Amygdala (tissue), 56 donors: ENCODE data around the gene ROR2.
A peak's percentile ranks its signal among the peaks of the same experiment; 100 is the strongest.
"Not testable (repeated sequence)": the region's sequence is repeated elsewhere in the genome, so short reads cannot be mapped to it uniquely, and the experiment has no call there.

Experiments used
- DNase-seq, 56 donors: peaks; one replicate each; lab custom pipeline; 2025; lab: John Stamatoyannopoulos, UW

The ROR2 gene

DNA sequence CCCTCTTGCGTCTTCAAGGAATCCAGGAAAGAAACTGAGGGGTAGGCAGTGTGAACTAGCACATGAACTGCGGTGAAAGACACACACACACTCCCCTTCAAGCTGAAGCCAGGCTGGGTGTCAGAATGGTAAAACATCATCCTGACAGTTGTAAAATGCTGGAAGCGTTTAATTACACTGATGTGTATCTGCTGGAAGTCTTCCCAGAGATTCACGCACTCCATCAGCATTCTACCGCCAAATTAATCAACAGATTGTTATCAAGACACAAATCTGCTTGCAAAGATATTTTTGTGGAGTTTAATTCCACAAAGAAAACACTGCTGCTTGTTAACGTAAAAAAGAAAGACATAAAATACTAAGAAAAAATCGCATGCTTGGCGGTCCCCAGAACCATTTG, 285.4 kb downstream of the ROR2 start:
- peak in 1 of 56 donors; percentile 6 for DNase-seq

DNA sequence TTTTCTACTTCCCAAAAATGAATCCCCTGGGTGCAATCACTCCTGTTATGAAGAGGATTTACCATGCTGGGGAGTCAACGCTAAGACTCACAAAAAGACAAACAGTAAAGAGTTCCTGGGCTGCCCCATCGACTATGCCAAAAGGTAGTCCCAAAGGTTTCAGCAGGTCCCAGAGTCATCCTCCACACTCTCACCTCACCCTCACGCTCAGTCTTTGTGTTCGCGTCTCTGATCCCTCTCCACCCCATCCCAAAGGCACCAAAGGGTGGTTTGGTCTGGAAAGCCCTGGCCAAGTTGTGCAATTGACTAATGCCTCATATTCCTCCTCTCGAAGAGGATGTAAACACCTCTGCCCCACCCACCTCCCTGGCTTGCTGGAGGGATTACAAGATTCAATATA, 286.2 kb downstream of the ROR2 start:
- no peak for DNase-seq

DNA sequence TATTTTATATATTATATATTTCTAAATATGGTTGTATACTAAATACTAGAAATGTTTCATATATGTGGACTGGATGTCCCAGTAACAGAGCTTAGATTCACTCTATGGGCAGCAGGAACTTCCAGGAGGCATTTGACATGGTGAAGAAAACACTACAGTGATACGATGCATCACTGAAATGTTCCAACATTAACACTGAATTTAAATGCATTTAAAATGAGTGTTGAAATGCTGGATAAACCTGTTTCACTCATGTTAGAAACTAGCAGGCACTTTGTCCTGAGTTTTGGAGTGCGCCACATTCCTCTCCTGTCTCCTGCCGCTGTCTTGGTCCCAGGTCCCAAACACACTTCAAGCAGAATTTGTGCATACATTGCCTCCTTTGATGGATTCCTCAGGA, 288.6 kb downstream of the ROR2 start:
- DNase-seq, result no peak

DNA sequence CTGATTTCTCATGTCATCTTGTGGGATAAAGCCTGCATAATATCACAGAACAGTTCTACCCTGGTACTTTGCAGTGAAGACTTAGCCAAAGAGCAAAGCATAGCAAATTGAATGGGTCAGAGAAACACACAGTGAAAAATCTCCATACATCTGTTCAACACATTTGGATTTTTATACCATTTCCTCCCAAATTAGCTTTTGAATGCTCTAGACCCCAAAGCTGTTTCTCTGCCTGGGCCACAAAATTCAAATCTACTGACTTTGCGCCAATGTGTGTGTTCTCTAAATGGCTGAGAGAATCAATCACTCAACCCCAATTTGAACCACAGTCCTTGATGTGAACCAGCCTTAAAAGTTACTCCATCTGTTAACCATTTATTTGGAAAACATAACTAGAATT, 289.5 kb downstream of the ROR2 start:
- DNase-seq, result no peak

DNA sequence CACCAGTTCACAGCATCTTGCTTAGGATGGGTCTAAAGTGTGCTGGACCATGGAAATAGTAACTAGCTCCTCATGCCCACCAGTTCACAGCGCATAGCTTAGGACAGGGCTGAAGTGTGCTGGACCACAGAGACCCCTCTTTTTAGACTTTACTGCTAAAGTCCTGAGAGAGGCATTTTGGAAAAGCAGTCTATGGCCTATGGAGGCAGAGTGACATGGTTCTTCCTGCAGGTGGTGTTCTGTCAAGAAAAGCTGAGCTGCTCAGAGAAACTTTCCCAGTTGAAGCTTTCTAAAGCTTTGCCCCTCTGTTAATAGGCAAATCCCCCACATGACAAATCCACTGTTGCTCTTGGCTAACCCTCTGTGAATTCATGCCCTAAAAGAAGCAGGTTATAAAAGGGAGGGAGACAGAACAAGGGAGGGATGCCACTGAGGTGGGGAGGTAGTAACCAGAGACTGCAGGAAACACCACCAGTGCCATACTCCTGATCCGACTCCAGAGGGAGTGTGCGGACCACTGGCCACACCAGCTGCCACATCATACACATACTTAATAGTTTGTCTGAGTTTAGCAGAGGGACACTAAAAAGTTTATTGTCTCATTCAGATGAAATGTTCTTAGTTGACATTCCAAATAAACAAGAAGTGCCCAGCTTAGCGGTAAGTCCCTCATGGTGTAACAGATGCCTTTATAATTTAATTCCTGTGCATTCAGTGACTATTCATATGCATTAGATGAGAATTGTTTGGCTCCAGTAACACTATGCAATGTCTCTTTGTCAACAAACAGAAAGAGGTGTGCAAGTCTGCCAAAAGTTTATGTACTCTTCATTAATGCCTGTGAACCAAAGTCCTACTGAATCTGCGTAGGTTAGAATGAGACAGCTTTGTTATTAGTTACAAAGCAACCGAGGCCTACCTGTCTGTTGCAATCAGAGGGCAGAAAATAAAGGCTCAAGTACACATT, 290.2 kb downstream of the ROR2 start:
- DNase-seq, result peak in 2 of 56 donors; percentile 2 to 5

DNA sequence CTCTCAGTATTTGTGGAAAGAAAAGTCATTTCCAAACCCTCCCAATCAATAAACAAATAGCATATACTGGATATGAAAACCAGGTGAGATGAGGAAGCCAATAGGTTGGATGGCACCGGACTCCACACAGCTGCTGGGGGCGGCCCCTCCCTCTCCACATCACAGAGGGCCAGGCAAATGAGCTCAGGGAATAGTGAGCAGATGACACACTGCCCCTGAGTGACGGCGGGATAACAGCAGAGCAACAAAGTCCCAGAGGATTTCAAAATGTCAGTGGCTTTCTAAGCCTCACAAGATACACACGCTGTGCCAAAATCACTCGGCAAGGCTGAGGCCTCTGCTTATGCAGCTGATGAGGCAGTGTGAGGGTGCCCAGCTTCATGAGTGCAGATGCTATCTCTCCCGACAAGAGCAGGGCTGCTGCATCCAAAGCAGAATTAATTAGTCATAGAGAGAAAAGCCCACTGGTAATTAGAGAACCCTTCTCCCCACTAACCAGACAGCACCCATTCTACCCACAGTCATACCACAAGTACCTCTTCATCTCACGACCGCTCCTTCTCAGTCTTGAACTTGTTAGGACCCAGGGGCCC, 291.4 kb downstream of the ROR2 start:
- no peak for DNase-seq

DNA sequence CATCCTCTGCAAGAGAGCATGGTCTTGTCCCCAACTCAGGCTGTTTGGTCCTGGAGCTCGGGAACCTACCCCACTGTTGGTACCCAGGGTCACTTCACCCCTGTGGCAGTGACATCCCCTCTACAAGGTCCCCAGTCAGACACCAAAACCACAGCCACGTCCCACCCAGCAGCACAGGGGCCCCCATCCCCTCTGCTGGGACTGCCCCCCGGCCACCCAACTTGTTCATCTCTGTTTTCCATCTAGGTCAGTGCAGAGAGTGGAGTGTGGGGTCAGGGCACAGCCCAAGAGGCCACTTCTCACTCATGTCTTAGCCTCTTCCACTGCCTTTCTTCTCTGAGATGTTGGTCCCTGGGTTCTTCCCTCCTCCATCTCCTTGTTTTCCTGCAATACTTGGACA, 292.5 kb downstream of the ROR2 start:
- DNase-seq, result no peak

DNA sequence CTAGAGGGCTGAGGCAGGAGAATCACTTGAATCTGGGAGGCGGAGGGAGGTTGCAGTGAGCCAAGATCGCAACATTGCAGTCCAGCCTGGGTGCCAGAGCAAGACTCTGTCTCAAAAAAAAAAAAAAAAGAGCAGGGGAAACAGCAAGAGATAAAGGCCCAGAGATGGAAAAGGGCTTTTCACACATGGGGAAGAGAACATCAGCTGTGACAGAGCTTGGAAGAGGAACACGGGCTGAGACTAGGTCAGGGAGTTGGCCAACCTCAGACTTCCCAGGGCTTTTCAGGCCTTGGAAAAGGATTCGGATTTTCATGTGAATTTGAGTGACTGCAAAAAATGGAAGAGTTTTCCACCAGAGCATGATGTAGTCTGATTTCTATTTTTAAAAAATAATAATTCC, 294.4 kb downstream of the ROR2 start:
- no peak for DNase-seq

DNA sequence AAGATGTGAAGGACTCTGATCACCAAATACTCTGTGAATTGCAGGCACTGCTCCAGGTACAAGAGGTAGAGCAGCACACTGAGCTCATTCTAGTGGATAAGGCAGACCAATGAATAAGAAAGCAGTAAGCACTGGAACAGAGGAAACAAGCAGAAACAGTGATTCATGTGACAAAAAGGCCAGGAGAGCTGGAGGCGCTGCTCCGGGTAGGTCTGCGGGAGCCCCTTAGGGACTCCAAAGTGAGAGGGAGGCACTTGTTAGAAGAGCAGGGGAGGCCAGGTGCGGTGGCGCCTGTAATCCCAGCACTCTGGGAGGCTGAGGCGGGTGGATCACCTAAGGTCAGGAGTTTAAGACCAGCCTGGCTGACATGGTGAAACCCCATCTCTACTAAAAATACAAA, 294.8 kb downstream of the ROR2 start:
- no peak for DNase-seq

DNA sequence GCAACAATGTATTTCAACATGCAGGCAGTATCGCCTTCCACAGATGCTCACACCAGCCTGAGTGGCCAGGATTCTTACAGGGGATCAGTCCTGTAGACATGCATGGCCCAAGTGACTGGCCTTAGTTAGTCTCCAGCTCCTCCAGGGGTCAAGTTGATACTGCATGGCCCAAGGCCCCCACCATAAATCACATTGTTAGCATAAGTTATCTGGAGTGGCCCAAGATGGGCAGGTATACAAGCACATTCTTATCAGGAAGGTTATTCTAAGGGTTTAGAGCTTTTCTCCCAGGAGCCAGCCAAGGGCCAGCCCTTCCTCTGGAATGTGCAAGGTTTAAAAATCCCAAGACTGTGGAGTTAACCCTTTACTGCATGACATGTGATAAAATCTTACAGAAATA, 295.5 kb downstream of the ROR2 start:
- DNase-seq, result no peak

DNA sequence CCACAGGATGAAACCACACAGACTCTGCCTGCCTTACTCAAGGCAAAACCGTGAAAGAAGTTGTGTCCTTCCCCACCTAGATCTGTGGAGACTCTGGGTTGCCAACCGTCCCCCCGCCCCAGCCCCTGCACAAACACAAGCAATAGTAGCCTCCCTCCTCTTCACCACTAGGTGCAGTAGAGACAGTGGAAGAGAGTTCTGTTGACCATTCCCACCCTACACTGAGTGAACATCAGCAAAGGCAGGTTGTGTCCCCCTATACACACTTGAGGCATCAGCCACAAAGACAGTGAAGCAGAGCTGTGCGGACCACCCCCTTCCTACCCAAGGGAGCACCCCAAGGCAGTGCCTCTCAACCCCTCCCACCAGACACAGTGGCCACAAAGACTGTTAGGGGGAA, 302.7 kb downstream of the ROR2 start:
- no peak for DNase-seq

DNA sequence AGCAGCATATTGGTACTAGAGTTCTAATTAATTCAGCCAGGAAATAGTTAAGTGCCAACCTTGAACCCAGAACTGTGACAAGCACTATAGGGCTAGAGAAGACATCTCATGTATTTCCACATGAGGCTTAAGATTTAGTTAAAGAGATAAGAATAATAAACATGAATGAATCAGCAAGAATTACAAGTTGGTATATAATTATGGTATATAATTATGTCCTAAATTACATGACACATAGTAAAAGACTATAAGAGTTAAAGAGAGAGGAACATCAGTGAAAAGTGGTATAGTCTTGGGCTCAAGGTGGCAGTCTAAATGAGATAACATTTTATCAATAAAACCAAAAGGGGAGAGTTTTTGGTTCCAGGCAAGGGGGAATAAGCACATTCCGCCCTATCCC, 303.3 kb downstream of the ROR2 start:
- DNase-seq, result no peak

DNA sequence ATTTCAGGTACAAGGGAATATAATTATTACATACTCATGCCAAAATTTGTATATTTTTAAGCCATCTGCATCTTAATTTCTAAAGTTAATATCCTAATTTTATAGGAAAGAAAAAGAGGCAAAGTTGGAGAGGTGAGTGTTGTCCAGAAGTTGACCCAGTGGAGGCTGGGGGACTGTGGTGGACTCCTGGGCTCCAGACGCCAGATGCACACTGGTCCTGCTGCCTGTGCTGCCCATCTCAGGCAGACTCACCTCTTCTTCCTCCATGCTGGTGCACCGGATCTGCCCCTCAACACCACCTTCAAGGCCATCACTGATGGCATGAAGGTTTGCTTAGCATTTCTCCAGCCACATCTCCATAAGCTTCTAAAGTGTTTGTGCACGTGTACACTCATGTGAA, 305.6 kb downstream of the ROR2 start:
- no peak for DNase-seq

DNA sequence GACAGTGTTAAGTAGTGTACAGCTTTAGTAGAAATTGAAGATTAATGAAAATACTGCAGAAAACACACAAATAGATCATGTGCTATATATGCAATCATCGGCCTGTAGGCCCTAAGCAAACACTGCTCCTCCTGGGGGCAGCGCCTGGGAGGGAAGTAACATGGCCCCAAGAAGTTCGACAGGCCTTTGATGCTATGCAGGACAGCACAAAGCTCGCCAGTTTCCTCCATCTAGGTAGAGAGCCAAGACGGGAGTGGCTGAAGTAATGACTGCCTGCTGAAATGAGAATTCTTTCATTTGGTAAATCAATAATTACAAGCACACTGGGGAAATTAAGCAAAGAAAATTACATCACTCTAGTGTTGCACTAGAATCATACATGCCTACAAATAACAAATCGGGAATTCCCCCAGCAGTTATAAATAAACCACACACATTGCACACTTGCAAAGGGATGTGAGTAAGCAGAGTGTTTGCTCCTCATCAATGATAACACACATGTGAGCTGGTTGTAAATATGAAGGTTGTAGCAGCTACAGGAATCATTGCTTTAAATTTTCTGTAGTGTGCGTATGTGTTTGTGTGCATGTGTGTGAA, 306.4 kb downstream of the ROR2 start:
- no peak for DNase-seq

DNA sequence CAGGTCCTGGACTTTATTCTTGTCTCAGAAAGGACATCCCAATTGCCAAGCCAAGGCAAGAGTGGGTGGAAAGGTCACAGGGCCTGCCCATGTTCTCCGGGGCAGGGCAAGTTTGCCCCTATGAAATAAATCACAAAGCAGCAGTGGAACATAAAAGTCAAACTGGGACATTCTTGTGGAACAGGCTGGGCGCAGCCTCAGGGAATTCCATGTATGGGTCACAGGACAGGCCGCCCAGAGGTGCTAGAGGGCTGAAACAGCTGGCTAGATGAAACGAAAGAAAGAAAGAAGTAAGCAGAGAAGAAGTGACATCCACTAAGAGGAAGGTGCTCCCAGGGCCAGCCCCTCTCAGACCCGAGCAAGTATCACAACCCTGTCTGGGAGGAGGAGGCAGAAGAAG, 307.3 kb downstream of the ROR2 start:
- no peak for DNase-seq

DNA sequence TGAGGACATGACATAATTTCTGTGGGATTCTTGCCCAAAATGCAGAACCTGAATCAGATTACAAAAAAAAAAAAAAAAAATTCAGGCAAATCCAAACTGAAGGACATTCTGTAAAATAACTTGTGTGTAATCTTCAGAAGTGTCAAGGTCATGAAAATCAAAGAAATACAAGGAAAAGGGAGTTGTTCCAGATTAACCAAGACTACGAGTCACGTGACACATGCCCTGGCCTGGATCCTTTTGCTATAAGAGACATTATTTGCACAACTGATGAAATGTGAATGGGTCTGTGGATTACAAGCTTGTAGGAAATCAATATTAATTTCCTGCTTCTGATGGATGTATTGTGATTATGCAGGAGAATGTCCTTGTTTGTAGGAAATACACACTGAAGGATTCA, 309.6 kb downstream of the ROR2 start:
- no peak for DNase-seq

DNA sequence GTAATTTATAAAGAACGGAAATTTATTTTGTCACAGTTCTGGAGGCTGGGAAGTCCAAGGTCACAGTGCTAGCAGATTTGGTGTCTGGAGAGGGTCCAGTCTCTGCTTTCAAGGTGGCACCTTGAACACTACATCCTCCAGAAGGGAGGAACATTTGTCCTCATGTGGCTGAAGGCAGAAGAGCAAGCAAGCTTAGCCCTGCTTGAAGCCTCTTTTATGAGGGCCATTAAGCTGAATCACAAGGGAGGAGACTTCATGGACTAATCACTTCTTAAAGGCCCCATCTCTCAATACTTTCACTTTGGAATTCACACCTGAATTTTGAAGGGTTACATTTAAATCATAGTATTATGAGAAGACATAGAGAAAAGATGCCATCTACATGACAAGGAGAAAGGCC, 311.0 kb downstream of the ROR2 start:
- DNase-seq, result no peak

DNA sequence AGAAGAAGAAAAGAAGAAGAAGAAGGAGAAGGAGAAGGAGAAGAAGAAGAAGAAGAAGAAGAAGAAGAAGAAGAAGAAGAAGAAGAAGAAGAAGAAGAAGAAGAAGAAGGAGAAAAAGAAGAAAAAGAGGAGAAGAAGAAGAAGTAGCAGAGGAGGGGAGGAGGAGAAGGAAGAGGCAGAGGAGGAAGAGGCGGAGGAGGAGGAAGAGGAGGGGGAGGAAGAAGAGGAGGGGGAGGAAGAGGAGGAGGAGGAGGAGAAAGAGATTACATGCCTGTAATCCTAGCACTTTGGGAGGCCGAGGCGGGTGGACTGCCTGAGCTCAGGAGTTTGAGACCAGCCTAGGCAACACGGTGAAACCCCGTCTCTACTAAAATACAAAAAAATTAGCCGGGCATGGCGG, 315.2 kb downstream of the ROR2 start:
- DNase-seq, result not testable (repeated sequence)

DNA sequence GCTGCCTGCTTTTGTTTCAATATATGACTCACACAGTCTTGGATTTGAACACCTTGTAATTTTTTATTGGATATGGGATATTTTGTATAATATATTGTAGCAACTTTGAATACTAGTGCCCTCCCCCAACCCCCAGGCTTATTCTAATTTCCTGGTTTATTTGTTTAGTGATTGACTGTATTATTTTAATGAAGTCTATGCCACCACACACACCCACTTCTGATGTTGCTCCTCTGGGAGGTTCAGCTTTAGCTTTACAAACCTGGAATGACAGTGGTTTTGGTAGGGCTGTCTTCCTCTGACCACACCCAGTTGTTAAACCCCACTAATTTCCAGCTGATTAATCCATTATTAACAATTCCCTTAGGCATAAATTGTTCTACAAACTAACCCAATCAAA, 320.3 kb downstream of the ROR2 start:
- DNase-seq, result no peak

DNA sequence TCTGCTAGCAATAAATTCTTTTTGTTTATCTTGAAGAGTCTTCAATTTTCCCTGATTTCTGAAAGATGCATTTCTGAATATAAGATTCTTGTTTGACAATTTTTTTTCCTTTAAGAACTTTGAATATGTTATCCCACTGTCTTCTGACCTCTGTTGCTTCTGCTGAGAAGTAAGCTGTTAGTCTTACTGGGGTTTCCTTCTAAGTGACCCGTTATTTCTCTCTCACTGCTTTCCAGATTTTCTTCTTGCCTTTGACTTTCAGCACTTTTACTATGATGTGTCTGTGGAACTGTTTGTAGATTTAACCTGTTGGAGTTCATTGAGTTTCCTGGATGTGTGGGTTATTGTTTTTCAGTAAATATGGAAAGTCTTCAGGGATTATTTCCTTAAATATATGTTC, 321.1 kb downstream of the ROR2 start:
- DNase-seq, result no peak

DNA sequence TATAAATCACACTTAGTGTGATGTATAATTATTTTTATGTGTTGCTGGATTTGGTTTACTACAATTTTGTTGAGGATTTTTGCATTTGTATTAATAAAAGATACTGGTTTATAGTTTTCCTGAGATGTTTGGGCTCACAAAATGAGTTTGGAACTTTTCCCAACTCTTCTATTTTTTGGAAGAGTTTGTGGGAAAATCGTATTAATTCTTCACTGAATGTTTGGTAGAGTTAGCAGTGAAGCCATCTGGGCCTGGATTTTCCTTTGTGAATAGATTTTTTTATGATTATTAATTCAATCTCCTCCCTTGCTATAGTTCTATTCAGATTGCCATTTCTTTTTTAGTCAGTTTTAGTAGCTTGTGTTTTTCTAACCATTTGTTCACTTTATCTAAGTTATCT, 324.7 kb downstream of the ROR2 start:
- no peak for DNase-seq

DNA sequence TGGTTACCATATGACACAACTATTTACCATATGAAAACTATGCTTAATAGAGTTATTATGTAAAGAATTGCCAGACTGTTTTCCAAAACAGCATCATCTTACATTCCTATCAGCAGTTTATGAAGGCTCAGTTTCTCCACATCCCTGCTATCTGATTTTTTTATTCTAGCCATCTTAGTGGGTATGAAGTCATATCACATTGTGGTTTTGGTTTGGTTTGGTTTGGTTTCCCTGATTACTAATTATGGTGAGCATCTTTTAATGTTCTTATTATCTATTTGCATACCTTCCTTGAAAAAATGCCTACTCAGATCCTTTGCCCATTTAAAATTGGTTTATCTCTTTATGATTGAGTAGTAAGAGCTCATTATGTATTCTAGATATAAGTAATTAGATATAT, 327.0 kb downstream of the ROR2 start:
- DNase-seq, result no peak
